GM12878 (cell line): ENCODE data around the gene IKZF1. TPM values are rescaled to one million over a fixed set of nuclear protein-coding genes. Genes with fewer than 3 reads are reported as not detected.

Source experiments
- ATAC-seq: fragments of 200-7000 bp; cut with Tn5 transposase; 3 replicates; pipeline ENCODE4 v1.9.1; 2020; ENCODE audit warnings: mild to moderate bottlenecking, moderate library complexity
- BruUV-seq: library from RNA; stranded (reverse); fragments of 400-500 nt; replicated peaks from 2 replicates; lab custom pipeline; 2021; lab: Mats Ljungman, UMichigan
- CTCF ChIA-PET: fragments of 300-600 bp; sonication (Branson Sonifier 250); formaldehyde crosslinking; extraction: SDS; loops from one replicate; lab custom pipeline; 2021; ENCODE audit warnings: inconsistent platforms; lab: Yijun Ruan, JAX
- POLR2A ChIA-PET: fragments of 350-600 bp; formaldehyde crosslinking; extraction: SDS; loops from one replicate; lab custom pipeline; 2021; ENCODE audit warnings: inconsistent platforms; lab: Charles Lee
- RAD21 ChIA-PET: fragments of 300-600 bp; sonication (Branson Sonifier 250); formaldehyde crosslinking; loops from one replicate; lab custom pipeline; 2023; ENCODE audit warnings: antibody characterized with exemption; ENCODE audit not compliant: unreplicated experiment; lab: Charles Lee
- SMC1A ChIA-PET: fragments of 300-600 bp; sonication (Branson Sonifier 250); formaldehyde crosslinking; loops from one replicate; lab custom pipeline; 2023; ENCODE audit not compliant: unreplicated experiment, uncharacterized antibody; lab: Charles Lee
- DNase-seq: peaks from one replicate; pipeline ENCODE4 v3.0.0-alpha.2; 2011; ENCODE audit warnings: low read depth, low spot score
- FAIRE-seq: peaks from 3 replicates; lab custom pipeline; 2011; peaks lifted over from hg19 to GRCh38; lab: Jason Lieb, UNC
- H2AFZ ChIP-seq: 2 replicates; pipeline ENCODE4 v1.6.0; 2011; ENCODE audit warnings: low read depth, low read length, control low read depth; ENCODE audit not compliant: control insufficient read depth
- H3K27ac ChIP-seq: 2 replicates; pipeline ENCODE4 v1.5.1; 2011; ENCODE audit warnings: control low read depth; ENCODE audit not compliant: control insufficient read depth, insufficient read depth
- H3K27me3 ChIP-seq, 2 experiments: replicated peaks in 1 of 2; 2 replicates each; pipeline versions ENCODE4 v1.6.0 to v1.6.1; 2011; ENCODE audit warnings: low read length in 1 of 2; ENCODE audit not compliant: control insufficient read depth in 2 of 2, insufficient read depth in 2 of 2
- H3K36me3 ChIP-seq, 2 experiments: 2 replicates each; pipeline ENCODE4 v1.5.1; 2011; ENCODE audit warnings: low read length in 1 of 2; ENCODE audit not compliant: control insufficient read depth in 2 of 2, insufficient read depth in 2 of 2
- H3K4me1 ChIP-seq: 2 replicates; pipeline ENCODE4 v1.6.1; 2011; ENCODE audit warnings: mild to moderate bottlenecking, low read length, moderate library complexity, mixed read lengths; ENCODE audit not compliant: control insufficient read depth, insufficient read depth
- H3K4me2 ChIP-seq: 2 replicates; pipeline ENCODE4 v1.6.0; 2011; ENCODE audit warnings: control low read depth; ENCODE audit not compliant: control insufficient read depth, insufficient read depth
- H3K4me3 ChIP-seq: fragments of 200-600 bp; sonication (generic); 2 replicates; pipeline ENCODE4 v1.5.1; 2016
- H3K79me2 ChIP-seq: 2 replicates; pipeline ENCODE4 v1.6.0; 2011; ENCODE audit warnings: low read length; ENCODE audit not compliant: control insufficient read depth, insufficient read depth
- H3K9ac ChIP-seq: 2 replicates; pipeline ENCODE4 v1.8.0; 2011; ENCODE audit warnings: low read length, control low read depth, mixed read lengths; ENCODE audit not compliant: control insufficient read depth, insufficient read depth
- H3K9me3 ChIP-seq: replicated peaks from 3 replicates; pipeline ENCODE4 v1.5.1; 2011; ENCODE audit warnings: mild to moderate bottlenecking, low read length; ENCODE audit not compliant: control insufficient read depth, insufficient read depth
- H4K20me1 ChIP-seq: 2 replicates; pipeline ENCODE4 v1.6.0; 2011; ENCODE audit not compliant: control insufficient read depth, insufficient read depth
- BRCA1 ChIP-seq: IDR thresholded peaks from 2 replicates; pipeline ENCODE4 v1.6.1; 2011; ENCODE audit warnings: low read depth, low read length, improper control_type of control experiment
- DPF2 ChIP-seq: fragments of 450-650 bp; IDR thresholded peaks from 2 replicates; pipeline ENCODE4 v1.6.1; 2017; ENCODE audit warnings: mild to moderate bottlenecking
- EZH2 ChIP-seq: IDR thresholded peaks from 2 replicates; pipeline ENCODE4 v1.6.1; 2012; ENCODE audit warnings: low read depth, mild to moderate bottlenecking, control low read depth, inconsistent platforms, low read length, borderline replicate concordance; ENCODE audit not compliant: control insufficient read depth
- HDGF ChIP-seq: fragments of 450-650 bp; IDR thresholded peaks from 2 replicates; pipeline ENCODE4 v1.6.1; 2016; ENCODE audit warnings: antibody characterized with exemption
- KAT2A ChIP-seq: conservative IDR thresholded peaks from 2 replicates; pipeline ENCODE4 v1.6.1; 2011; ENCODE audit warnings: low read depth, low read length; ENCODE audit not compliant: control insufficient read depth
- KDM1A ChIP-seq: fragments of 200-600 bp; sonication (generic); IDR thresholded peaks from 2 replicates; pipeline ENCODE4 v1.6.1; 2016; ENCODE audit warnings: borderline replicate concordance
- NBN ChIP-seq: fragments of 450-650 bp; IDR thresholded peaks from 2 replicates; pipeline ENCODE4 v1.6.1; 2016
- NR2C1 ChIP-seq: fragments of 450-650 bp; IDR thresholded peaks from 2 replicates; pipeline ENCODE4 v1.6.1; 2017; ENCODE audit warnings: antibody characterized with exemption, mild to moderate bottlenecking, moderate library complexity
- NR2F1 ChIP-seq: fragments of 450-650 bp; conservative IDR thresholded peaks from 2 replicates; pipeline ENCODE4 v1.6.1; 2017; ENCODE audit warnings: mild to moderate bottlenecking
- PML ChIP-seq: IDR thresholded peaks from 2 replicates; pipeline ENCODE4 v1.6.1; 2012; ENCODE audit warnings: low read length, inconsistent platforms
- RFX5 ChIP-seq: IDR thresholded peaks from 2 replicates; pipeline ENCODE4 v1.6.1; 2011; ENCODE audit warnings: low read depth, low read length, improper control_type of control experiment
- SIN3A ChIP-seq: IDR thresholded peaks from 2 replicates; pipeline ENCODE4 v1.6.1; 2012; ENCODE audit warnings: low read depth, low read length, improper control_type of control experiment
- SMARCA5 ChIP-seq: fragments of 450-650 bp; IDR thresholded peaks from 2 replicates; pipeline ENCODE4 v1.6.1; 2017; ENCODE audit warnings: mild to moderate bottlenecking
- ZNF622 ChIP-seq: fragments of 450-650 bp; IDR thresholded peaks from 2 replicates; pipeline ENCODE4 v1.6.1; 2017; ENCODE audit warnings: mild to moderate bottlenecking, inconsistent platforms
- WGBS: methylation state at CpG from one replicate; pipeline ENCODE4 v1.1.6; 2016; ENCODE audit warnings: low lambda C conversion rate; ENCODE audit not compliant: insufficient replicate concordance, insufficient coverage; ENCODE audit errors: missing lambda C conversion rate; 5-methylcytosine and 5-hydroxymethylcytosine counted together
- in situ Hi-C: fragments of 300-500 bp; cut with MboI; formaldehyde crosslinking; loops from 9 replicates; pipeline ENCODE4 v1.14.3; 2018; ENCODE audit warnings: mixed read lengths
- intact Hi-C: fragments of 100-400 bp; cut with micrococcal nuclease; formaldehyde crosslinking; loops from one replicate; pipeline ENCODE4 v1.14.2; 2022; ENCODE audit not compliant: unreplicated experiment
- polyA plus RNA-seq, 11 experiments: library from polyadenylated mRNA; depleted of rRNA in 4 of 11; unstranded in 6 of 11; stranded (reverse) in 5 of 11; fragments of >200 nt; fragmentation: Nextera tagmentation in 4 of 11; fragmentation: Illumina TruSeq in 1 of 11; extraction: Ambion mirVana in 4 of 11; extraction: Trizol in 1 of 11; gene quantifications; 1 replicate in 1 of 11; 2 replicates in 10 of 11; pipeline versions ENCODE4 v1.2.1 to v1.2.3, GENCODE V29; 2011 to 2016; ENCODE audit warnings: inconsistent platforms in 2 of 11, missing spikeins in 2 of 11, low read depth in 1 of 11
- total RNA-seq, 4 experiments: library from RNA; depleted of rRNA in 3 of 4; stranded (reverse); fragments of >200 nt in 3 of 4; fragmentation: Illumina TruSeq in 1 of 4; extraction: Trizol in 1 of 4; gene quantifications; 2 replicates each; pipeline versions ENCODE4 v1.2.1 to v1.2.3, GENCODE V29; 2013 to 2021
- TF ChIP-seq, protein P1 (sequence below): fragments of 450-650 bp; IDR thresholded peaks from 2 replicates; pipeline ENCODE4 v1.6.1; 2016; ENCODE audit warnings: mild to moderate bottlenecking, moderate library complexity, borderline replicate concordance
- TF ChIP-seq, protein P2 (sequence below): IDR thresholded peaks from 2 replicates; pipeline ENCODE4 v1.6.1; 2011; ENCODE audit warnings: borderline replicate concordance, low read depth, mild to moderate bottlenecking, moderate library complexity, low read length; ENCODE audit not compliant: insufficient read depth, poor library complexity, severe bottlenecking

Gene IKZF1
- total and polyA plus RNA-seq, 10 of the 15 experiments (the other 5 are each of a cell fraction or from before 2014, with no cell fraction given): 27.2 to 125 (median 71.6) TPM

DNA sequence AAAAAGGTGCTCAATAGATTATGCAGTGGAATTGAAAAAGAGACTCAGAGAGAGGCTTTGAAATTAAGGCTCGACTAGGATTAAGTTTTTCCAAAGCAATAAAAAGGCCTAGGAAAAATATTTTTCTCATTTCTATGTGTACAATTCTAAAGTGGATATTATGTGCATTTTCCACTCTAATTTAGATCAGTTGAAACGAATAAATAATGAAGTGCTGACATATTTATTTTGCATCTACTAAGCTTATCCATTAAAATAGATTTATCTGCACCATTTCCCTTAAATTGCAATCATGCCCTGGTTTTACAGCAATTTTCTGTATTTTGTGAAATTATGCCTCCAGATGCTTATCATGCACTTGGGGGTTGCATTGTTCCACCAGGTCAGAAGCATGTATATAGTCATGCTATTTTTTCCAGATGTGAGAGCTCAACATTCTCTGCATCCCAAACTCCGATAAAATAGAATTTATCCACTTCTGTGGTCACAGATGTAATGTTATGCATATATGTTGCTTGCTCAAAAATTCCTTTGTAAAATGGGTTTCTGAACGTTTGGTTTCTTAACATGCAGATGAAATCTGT lies 127.3 kb downstream of the IKZF1 start (continued):
- TF ChIP-seq, protein P1, sequence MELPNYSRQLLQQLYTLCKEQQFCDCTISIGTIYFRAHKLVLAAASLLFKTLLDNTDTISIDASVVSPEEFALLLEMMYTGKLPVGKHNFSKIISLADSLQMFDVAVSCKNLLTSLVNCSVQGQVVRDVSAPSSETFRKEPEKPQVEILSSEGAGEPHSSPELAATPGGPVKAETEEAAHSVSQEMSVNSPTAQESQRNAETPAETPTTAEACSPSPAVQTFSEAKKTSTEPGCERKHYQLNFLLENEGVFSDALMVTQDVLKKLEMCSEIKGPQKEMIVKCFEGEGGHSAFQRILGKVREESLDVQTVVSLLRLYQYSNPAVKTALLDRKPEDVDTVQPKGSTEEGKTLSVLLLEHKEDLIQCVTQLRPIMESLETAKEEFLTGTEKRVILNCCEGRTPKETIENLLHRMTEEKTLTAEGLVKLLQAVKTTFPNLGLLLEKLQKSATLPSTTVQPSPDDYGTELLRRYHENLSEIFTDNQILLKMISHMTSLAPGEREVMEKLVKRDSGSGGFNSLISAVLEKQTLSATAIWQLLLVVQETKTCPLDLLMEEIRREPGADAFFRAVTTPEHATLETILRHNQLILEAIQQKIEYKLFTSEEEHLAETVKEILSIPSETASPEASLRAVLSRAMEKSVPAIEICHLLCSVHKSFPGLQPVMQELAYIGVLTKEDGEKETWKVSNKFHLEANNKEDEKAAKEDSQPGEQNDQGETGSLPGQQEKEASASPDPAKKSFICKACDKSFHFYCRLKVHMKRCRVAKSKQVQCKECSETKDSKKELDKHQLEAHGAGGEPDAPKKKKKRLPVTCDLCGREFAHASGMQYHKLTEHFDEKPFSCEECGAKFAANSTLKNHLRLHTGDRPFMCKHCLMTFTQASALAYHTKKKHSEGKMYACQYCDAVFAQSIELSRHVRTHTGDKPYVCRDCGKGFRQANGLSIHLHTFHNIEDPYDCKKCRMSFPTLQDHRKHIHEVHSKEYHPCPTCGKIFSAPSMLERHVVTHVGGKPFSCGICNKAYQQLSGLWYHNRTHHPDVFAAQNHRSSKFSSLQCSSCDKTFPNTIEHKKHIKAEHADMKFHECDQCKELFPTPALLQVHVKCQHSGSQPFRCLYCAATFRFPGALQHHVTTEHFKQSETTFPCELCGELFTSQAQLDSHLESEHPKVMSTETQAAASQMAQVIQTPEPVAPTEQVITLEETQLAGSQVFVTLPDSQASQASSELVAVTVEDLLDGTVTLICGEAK: no peak
- TF ChIP-seq SIN3A: no peak
- no peak for TF ChIP-seq RFX5
- TF ChIP-seq KAT2A: no peak
- no peak for TF ChIP-seq NR2C1
- TF ChIP-seq NBN: no peak
- no peak for TF ChIP-seq PML
- no peak for TF ChIP-seq DPF2
- TF ChIP-seq BRCA1: no peak

DNA sequence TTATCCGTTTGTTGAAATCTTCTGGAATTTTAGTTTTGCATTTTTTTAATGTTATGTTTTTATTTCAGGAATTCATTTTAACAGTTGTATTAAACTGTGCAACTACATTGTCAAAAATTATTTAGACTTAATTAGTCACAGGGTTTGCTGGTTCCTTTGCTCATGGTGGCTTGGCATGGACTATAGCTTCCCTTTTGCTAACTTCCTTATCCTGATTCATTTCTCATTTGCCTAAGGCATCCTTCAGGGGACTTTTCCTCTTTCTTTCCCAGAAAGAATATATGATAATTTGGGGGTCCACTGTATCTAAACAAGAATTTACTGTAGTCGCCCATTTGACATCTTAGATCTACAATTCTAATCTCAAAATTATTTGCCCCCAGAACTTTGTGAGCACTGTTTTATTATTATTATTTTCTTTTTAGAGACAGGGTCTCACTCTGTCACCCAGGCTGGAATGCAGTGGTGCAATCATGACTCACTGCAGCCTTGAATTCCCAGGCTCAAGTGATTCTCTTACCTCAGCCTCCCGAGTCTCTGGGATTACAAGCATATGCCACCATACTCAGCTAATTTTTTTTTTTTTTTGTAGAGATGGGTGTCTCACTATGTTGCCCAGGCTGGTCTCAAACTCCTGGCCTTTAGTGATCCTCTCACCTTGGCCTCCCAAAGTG lies 131.8 kb downstream of the IKZF1 start:
- in situ Hi-C loops: no loop called here
- no peak overlapping the region for H2AFZ ChIP-seq
- peaks cover 0 to 5% of the 10 kb centered on the region in 2 experiments; a peak in 3 of 4 replicates for H3K36me3 ChIP-seq
- no peak overlapping the region for H3K9ac ChIP-seq
- ChIA-PET SMC1A (no interaction called here), CTCF (interaction anchor here (2.1 kb wide), 1 partner anchor 10 kb away, joined by 6 read pairs; no protein-coding TSS in a partner anchor), RAD21 (no interaction called here), POLR2A (interaction anchor here (0.7 kb wide), 1 partner anchor 648 kb away, joined by 3 read pairs; no protein-coding TSS in a partner anchor)
- ATAC-seq (no peak), FAIRE-seq (no peak), DNase-seq (no peak)
- H3K27me3 ChIP-seq: no peaks in the 10 kb centered on the region
- WGBS: 100% methylated on average over 3 of the region's 3 CpGs
- no peak overlapping the region for H3K27ac ChIP-seq
- H4K20me1 ChIP-seq: no peaks in the 10 kb centered on the region
- BruUV-seq: no TSS peak
- no peaks in the 10 kb centered on the region for H3K79me2 ChIP-seq
- intact Hi-C loops: no loop called here
- H3K9me3 ChIP-seq: no peaks in the 10 kb centered on the region; the same call in 2 of the 3 replicates
- no peak overlapping the region for H3K4me2 ChIP-seq
- no peak overlapping the region for H3K4me3 ChIP-seq
- H3K4me1 ChIP-seq: no peaks in the 10 kb centered on the region
- TF ChIP-seq RFX5 (no peak), HDGF (no peak), NR2F1 (no peak), ZNF622 (no peak), SMARCA5 (no peak), EZH2 (no peak), KDM1A (no peak)
- TF ChIP-seq, protein P2, sequence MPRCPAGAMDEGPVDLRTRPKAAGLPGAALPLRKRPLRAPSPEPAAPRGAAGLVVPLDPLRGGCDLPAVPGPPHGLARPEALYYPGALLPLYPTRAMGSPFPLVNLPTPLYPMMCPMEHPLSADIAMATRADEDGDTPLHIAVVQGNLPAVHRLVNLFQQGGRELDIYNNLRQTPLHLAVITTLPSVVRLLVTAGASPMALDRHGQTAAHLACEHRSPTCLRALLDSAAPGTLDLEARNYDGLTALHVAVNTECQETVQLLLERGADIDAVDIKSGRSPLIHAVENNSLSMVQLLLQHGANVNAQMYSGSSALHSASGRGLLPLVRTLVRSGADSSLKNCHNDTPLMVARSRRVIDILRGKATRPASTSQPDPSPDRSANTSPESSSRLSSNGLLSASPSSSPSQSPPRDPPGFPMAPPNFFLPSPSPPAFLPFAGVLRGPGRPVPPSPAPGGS: no peak
